Measurements from ENCODE around the gene BCAT1. TPM values are rescaled to one million over a fixed set of nuclear protein-coding genes. Genes with fewer than 3 reads are reported as not detected.
"Not testable (repeated sequence)": the region's sequence is repeated elsewhere in the genome, so short reads cannot be mapped to it uniquely, and the experiment has no call there.

Gene BCAT1
- total RNA-seq, 6 experiments from 2014 or later = 0.86 to 6.0 (median 2.7) TPM

DNA sequence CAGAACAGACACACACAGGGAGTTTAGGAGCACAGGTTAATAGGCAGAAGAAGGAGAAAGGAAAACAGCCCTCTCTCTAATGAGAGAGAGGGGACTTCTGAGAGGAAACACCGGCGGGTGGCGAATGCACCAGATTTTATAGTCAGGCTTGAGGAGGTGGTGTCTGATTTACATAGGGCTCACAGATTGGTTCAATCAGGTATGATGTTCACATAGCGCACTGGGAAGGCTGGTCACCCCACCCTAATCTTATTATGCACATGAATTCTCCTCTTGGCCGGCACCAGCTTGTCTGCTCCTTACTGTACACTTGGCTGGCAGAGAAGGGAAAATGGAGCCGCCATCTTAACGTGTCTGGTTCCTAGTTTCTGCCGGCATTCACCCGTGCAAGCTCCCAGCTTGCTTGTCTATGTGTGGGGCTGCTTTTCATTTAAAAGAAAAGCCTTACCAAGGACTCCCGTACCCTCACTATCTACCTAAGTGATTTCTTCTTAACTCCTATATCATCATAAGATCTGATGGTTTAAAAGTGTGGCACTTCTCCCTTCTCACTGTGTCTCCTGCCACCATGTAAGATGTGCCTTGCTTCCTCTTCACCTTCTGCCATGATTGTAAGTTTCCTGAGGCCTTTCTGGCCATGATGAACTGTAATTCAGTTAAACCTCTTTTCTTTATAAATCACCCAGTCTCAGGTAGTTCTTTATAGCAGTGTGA, 15.1 kb downstream of the BCAT1 start:
- WGBS (ENCODE audit: insufficient coverage, low coverage, low lambda C conversion rate, missing lambda C conversion rate) = 84% methylated on average over 6 of the region's 10 CpGs

DNA sequence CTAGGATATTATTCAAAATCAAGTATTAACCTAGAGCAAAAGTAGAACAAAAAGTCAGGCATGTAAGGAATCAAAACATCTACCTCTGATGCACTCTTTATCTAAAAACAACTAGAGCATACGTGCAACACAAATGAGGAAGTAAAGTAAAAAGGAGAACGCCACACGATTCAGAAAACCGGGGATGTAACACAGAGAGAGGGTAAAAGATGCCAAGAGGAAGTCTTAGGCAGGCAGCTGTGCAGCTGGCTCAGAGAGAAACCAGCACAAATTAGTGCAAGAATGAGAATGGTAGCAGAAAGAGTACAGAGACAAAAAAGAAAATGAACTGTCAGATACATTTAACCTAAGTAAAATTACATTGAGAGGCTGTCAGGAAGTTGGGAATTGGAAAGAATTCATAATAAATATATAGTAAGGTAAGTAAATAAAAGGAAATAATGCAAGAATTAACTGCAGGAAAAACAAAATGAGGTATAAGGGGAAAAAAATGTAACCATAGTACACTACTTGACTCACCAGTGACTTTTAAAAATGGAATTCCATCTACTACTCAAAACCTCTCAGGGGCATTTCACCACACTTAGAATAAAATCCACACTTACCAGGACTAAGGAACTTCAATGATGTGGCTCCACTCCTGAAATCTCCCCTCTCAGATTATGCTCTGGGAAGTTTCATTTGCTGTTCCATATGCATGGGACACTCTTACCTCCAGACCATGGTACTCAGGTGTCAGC, 17.1 kb downstream of the BCAT1 start:
- Histone ChIP-seq H3K9me3 (no peaks in the 10 kb centered on the region), H3K27ac (no peak overlapping the region), H3K4me1 (no peaks in the 10 kb centered on the region), H3K27me3 (no peaks in the 10 kb centered on the region), H3K4me3 (no peak overlapping the region), H3K36me3 (no peaks in the 10 kb centered on the region)
- ATAC-seq = peak in 2 of 4 donors; percentile 34 to 55
- intact Hi-C loops (cut with DNase I) = no loop called here
- WGBS (ENCODE audit: insufficient coverage, low coverage, low lambda C conversion rate, missing lambda C conversion rate) = 49% methylated on average over 4 of the region's 4 CpGs
- TF ChIP-seq, protein P1, sequence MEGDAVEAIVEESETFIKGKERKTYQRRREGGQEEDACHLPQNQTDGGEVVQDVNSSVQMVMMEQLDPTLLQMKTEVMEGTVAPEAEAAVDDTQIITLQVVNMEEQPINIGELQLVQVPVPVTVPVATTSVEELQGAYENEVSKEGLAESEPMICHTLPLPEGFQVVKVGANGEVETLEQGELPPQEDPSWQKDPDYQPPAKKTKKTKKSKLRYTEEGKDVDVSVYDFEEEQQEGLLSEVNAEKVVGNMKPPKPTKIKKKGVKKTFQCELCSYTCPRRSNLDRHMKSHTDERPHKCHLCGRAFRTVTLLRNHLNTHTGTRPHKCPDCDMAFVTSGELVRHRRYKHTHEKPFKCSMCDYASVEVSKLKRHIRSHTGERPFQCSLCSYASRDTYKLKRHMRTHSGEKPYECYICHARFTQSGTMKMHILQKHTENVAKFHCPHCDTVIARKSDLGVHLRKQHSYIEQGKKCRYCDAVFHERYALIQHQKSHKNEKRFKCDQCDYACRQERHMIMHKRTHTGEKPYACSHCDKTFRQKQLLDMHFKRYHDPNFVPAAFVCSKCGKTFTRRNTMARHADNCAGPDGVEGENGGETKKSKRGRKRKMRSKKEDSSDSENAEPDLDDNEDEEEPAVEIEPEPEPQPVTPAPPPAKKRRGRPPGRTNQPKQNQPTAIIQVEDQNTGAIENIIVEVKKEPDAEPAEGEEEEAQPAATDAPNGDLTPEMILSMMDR (IDR thresholded peaks at IDR 0.05) = no peak
- no peak for DNase-seq

More for the DNA sequence above, 15.1 kb downstream of the BCAT1 start:
- no peaks in the 10 kb centered on the region for H3K4me1 ChIP-seq
- H3K27ac ChIP-seq = no peak overlapping the region
- no peaks in the 10 kb centered on the region for H3K36me3 ChIP-seq
- H3K4me3 ChIP-seq = no peak overlapping the region
- intact Hi-C loops (cut with DNase I) = no loop called here
- no peaks in the 10 kb centered on the region for H3K27me3 ChIP-seq
- ATAC-seq = no peak
- TF ChIP-seq, protein P1 (IDR thresholded peaks at IDR 0.05) = no peak
- TF ChIP-seq POLR2A (IDR thresholded peaks at IDR 0.05) = no peak
- no peak for DNase-seq
- no peaks in the 10 kb centered on the region for H3K9me3 ChIP-seq

DNA sequence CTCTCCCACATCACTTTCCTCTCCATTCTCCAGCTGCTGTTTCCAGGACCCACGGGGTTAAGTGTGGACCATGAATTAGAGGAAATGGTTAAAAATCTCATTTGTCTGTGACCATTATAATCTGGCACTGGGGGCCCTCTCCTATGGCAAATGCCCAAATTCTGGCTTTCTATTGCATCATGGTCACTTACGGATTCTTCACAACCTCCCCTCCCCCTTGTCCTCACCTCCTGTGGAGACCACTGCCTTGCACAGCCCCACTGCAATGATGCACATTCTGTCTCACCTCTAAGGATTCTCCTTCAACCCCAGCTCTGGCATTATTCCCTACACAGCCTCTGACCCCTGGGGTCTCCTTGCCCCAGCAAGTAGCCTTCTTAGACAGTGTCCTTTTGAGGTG, 18.9 kb downstream of the BCAT1 start:
- ATAC-seq (no peak), DNase-seq (no peak)
- no peak overlapping the region for H3K27ac ChIP-seq
- H3K36me3 ChIP-seq = no peaks in the 10 kb centered on the region
- H3K4me3 ChIP-seq = no peak overlapping the region
- intact Hi-C loops (cut with DNase I) = no loop called here
- H3K9me3 ChIP-seq = no peaks in the 10 kb centered on the region
- no peak for TF ChIP-seq POLR2A (IDR thresholded peaks at IDR 0.05)
- TF ChIP-seq, protein P1 (IDR thresholded peaks at IDR 0.05) = no peak
- no peaks in the 10 kb centered on the region for H3K4me1 ChIP-seq
- 48% methylated on average over 2 of the region's 2 CpGs for WGBS (ENCODE audit: insufficient coverage, low coverage, low lambda C conversion rate, missing lambda C conversion rate)
- H3K27me3 ChIP-seq = no peaks in the 10 kb centered on the region

DNA sequence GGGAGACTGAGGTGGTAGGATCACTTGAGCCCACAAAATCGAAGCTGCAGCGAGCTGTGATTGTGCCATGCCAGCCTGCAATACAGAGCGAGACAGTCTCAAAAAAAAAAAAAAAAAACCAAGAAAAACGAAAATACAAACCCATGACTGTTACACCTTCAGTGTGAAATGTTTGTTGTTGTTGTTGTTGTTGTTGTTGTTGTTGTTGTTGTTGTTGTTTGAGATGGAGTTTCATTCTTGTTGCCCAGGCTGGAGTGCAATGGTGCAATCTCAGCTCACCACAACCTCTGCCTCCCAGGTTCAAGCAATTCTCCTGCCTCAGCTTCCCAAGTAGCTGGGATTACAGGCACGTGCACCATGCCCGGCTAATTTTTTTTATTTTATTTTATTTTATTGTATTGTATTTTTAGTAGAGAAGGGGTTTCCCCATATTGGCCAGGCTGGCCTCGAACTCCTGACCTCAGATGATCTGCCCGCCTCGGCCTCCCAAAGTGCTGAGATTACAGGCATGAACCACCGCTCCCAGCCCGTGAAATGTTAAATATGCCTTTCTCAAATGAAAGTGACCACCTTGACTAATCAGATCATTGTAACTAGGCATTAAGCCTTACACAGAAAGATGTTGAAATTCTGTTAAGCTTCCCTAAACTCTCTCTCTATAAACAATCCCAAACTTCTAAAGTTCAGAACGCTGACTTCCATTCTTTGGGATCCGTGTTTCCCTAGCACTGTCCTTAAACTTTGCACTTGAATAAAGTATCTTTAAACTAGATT, 20.2 kb downstream of the BCAT1 start:
- H3K9me3 ChIP-seq; ATAC-seq; H3K4me3 ChIP-seq; H3K4me1 ChIP-seq; H3K27ac ChIP-seq; H3K36me3 ChIP-seq; H3K27me3 ChIP-seq; intact Hi-C loops (cut with DNase I); DNase-seq: not testable (repeated sequence)
- 67% methylated on average over 10 of the region's 13 CpGs for WGBS (ENCODE audit: insufficient coverage, low coverage, low lambda C conversion rate, missing lambda C conversion rate)

DNA sequence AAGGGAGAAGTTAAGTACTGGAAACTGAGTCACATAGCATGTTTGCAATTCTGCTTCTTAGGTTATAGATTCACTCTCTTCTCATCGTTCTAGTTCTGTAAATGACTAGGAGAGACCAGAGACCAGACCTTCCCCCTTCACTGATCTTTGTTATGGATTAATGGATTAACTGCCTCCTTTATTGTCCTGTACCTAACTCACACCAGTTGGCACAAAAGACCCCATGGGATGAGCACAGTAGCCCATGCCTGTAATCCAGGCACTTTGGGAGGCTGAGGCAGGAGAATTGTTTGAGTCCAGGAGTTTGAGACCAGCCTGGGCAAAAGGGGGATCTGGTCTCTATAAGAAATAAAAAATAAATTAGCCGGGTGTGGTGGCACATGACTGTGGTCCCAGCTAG, 20.8 kb downstream of the BCAT1 start:
- Histone ChIP-seq H3K9me3 (no peaks in the 10 kb centered on the region), H3K27me3 (no peaks in the 10 kb centered on the region), H3K27ac (no peak overlapping the region), H3K36me3 (no peaks in the 10 kb centered on the region), H3K4me1 (no peaks in the 10 kb centered on the region), H3K4me3 (no peak overlapping the region)
- ATAC-seq (no peak), DNase-seq (no peak)
- 60% methylated on average over 1 of the region's 2 CpGs for WGBS (ENCODE audit: insufficient coverage, low coverage, low lambda C conversion rate, missing lambda C conversion rate)
- intact Hi-C loops (cut with DNase I) = no loop called here
- TF ChIP-seq POLR2A (IDR thresholded peaks at IDR 0.05) = no peak
- TF ChIP-seq, protein P1 (IDR thresholded peaks at IDR 0.05) = no peak

DNA sequence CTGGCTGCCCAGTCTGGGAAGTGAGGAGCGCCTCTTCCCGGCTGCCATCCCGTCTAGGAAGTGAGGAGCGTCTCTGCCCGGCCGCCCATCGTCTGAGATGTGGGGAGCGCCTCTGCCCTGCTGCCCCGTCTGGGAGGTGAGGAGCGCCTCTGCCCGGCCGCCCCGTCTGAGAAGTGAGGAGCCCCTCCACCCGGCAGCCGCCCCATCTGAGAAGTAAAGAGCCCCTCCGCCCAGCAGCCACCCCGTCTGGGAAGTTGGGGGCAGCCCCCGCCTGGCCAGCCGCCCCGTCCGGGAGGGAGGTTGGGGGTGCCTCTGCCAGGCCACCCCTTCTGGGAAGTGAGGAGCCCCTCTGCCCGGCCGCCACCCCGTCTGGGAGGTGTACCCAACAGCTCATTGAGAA, 22.8 kb downstream of the BCAT1 start:
- H3K36me3 ChIP-seq; H3K27ac ChIP-seq; H3K9me3 ChIP-seq; ATAC-seq; H3K4me1 ChIP-seq; DNase-seq; H3K27me3 ChIP-seq; H3K4me3 ChIP-seq; intact Hi-C loops (cut with DNase I): not testable (repeated sequence)
- WGBS (ENCODE audit: insufficient coverage, low coverage, low lambda C conversion rate, missing lambda C conversion rate) = 62% methylated on average over 4 of the region's 24 CpGs
